ENCODE measurements around the gene ERICH6B.

The ERICH6B gene

DNA sequence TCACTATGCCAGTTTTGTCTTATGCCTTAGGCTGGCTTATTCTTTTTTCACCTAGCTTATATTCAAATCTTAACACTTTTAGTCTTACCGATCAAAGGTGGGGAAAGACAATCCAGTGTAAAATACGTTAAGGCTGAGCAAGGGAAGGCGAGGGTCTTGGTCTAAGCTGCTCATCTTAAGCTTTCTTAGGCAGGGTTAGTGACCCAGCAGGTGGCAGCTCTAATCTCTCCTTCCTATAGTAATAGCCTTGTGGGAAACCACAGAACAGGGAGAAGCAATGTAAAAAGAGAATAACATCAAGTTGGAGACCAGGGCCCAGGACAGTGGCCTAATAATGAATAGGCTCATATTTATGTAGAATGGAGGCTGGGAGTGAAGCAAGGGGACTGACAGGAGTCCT lies 104.9 kb downstream of the ERICH6B start:
- TF ChIP-seq TCF12 (IDR thresholded peaks at IDR 0.05; ENCODE audit: low read depth), result no peak
- TF ChIP-seq YY1 (IDR thresholded peaks at IDR 0.05; ENCODE audit: low read depth), result no peak
- no peak for TF ChIP-seq ZBTB7A (IDR thresholded peaks at IDR 0.05; ENCODE audit: low read depth)

DNA sequence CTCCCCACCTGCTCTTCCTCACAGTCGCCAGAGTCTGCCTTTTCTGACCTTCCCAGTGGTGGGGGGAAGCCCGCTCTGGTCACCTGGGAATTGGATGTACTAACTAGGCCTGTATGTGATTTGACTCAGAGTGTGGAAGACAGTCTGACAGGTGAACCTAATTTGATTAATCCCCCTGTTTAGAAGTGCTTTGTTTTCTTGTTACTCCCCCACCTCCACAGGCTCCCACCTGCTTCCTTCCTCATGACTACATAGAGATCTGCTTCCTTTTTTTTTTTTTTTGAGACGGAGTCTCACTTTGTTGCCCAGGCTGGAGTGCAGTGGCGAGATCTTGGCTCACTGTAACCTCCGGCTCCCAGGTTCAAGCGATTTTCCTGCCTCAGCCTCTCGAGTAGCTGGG lies 106.8 kb downstream of the ERICH6B start:
- TF ChIP-seq EP300 (IDR thresholded peaks at IDR 0.05; ENCODE audit: borderline replicate concordance) (no peak), YY1 (IDR thresholded peaks at IDR 0.05; ENCODE audit: low read depth) (no peak)
- TF ChIP-seq, protein P1, sequence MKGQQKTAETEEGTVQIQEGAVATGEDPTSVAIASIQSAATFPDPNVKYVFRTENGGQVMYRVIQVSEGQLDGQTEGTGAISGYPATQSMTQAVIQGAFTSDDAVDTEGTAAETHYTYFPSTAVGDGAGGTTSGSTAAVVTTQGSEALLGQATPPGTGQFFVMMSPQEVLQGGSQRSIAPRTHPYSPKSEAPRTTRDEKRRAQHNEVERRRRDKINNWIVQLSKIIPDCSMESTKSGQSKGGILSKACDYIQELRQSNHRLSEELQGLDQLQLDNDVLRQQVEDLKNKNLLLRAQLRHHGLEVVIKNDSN (IDR thresholded peaks at IDR 0.05), result no peak

DNA sequence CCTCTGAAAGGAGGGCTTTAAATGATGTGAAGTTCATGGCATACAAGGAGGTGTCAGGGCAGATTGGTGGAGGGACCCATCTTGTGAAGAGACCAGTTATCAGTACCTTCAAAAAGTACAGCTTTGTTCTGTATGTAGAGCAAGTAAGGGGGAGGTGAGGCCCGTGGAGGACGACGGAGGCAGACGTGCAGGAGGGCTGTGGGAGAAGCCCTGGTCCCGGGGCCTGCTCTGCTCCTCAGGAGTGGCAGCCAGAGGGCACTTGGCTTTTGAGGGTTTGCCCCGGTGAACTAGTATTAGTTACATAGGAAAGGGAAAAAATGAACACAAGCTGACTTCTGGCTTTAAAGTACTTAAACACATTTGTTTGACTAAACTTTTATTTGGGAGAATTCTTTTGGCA lies 108.7 kb downstream of the ERICH6B start:
- TF ChIP-seq ZBTB7A (IDR thresholded peaks at IDR 0.05; ENCODE audit: low read depth) (no peak), YY1 (IDR thresholded peaks at IDR 0.05; ENCODE audit: low read depth) (no peak), TCF12 (IDR thresholded peaks at IDR 0.05; ENCODE audit: low read depth) (no peak), EGR1 (IDR thresholded peaks at IDR 0.05) (no peak)
- TF ChIP-seq, protein P2, sequence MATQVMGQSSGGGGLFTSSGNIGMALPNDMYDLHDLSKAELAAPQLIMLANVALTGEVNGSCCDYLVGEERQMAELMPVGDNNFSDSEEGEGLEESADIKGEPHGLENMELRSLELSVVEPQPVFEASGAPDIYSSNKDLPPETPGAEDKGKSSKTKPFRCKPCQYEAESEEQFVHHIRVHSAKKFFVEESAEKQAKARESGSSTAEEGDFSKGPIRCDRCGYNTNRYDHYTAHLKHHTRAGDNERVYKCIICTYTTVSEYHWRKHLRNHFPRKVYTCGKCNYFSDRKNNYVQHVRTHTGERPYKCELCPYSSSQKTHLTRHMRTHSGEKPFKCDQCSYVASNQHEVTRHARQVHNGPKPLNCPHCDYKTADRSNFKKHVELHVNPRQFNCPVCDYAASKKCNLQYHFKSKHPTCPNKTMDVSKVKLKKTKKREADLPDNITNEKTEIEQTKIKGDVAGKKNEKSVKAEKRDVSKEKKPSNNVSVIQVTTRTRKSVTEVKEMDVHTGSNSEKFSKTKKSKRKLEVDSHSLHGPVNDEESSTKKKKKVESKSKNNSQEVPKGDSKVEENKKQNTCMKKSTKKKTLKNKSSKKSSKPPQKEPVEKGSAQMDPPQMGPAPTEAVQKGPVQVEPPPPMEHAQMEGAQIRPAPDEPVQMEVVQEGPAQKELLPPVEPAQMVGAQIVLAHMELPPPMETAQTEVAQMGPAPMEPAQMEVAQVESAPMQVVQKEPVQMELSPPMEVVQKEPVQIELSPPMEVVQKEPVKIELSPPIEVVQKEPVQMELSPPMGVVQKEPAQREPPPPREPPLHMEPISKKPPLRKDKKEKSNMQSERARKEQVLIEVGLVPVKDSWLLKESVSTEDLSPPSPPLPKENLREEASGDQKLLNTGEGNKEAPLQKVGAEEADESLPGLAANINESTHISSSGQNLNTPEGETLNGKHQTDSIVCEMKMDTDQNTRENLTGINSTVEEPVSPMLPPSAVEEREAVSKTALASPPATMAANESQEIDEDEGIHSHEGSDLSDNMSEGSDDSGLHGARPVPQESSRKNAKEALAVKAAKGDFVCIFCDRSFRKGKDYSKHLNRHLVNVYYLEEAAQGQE (IDR thresholded peaks at IDR 0.05; ENCODE audit: low read depth), result no peak
- TF ChIP-seq, protein P3, sequence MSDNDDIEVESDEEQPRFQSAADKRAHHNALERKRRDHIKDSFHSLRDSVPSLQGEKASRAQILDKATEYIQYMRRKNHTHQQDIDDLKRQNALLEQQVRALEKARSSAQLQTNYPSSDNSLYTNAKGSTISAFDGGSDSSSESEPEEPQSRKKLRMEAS (IDR thresholded peaks at IDR 0.05), result no peak

DNA sequence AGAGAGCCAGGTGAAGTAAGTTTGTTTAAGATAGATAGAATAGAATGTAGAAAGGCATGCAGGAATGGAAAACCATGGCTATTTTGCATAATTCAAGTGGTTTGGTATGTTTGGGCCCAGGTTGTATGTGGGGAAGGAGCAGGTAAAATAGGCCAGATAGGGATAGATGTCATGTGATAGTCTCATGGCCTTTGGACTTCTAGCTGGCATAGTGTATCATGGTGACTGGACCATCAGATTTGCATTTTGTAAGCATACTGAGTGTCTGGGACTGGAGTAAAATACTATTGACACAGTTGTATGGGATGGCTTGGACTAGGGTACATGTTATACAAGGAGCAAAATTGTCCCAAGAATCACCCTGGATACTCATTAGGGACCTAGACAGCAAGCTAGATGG lies 111.9 kb downstream of the ERICH6B start:
- TF ChIP-seq CREB1 (IDR thresholded peaks at IDR 0.05; ENCODE audit: low read depth), result no peak
- TF ChIP-seq YY1 (IDR thresholded peaks at IDR 0.05; ENCODE audit: low read depth), result no peak
- no peak for TF ChIP-seq EGR1 (IDR thresholded peaks at IDR 0.05)
- no peak for TF ChIP-seq ZBTB7A (IDR thresholded peaks at IDR 0.05; ENCODE audit: low read depth)
- no peak for TF ChIP-seq TAF1 (IDR thresholded peaks at IDR 0.05; ENCODE audit: low read depth)
- TF ChIP-seq, protein P1 (IDR thresholded peaks at IDR 0.05), result no peak

DNA sequence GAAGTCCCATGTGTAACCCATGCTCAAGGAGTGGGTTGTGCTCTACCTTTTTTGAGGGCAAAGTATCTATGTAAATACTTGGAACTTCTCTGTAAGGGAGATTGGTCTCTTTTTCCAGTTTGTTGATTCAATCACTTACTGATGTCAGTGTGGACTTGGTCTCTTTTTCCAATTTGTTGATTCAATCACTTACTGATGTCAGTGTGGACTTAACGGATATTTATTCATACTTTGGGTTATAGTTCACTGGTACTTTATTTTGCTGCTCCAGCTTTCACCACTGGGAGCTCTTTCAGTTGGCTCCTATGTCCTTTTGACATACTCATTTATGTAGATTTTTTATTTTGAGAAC lies 114.4 kb downstream of the ERICH6B start:
- no peak for TF ChIP-seq TCF12 (IDR thresholded peaks at IDR 0.05; ENCODE audit: low read depth)
- TF ChIP-seq CEBPB (IDR thresholded peaks at IDR 0.05), result no peak
- no peak for TF ChIP-seq FOXM1 (IDR thresholded peaks at IDR 0.05; ENCODE audit: borderline replicate concordance, low read depth)
- no peak for TF ChIP-seq RAD21 (IDR thresholded peaks at IDR 0.05; ENCODE audit: low read depth)
- TF ChIP-seq, protein P1 (IDR thresholded peaks at IDR 0.05), result no peak

DNA sequence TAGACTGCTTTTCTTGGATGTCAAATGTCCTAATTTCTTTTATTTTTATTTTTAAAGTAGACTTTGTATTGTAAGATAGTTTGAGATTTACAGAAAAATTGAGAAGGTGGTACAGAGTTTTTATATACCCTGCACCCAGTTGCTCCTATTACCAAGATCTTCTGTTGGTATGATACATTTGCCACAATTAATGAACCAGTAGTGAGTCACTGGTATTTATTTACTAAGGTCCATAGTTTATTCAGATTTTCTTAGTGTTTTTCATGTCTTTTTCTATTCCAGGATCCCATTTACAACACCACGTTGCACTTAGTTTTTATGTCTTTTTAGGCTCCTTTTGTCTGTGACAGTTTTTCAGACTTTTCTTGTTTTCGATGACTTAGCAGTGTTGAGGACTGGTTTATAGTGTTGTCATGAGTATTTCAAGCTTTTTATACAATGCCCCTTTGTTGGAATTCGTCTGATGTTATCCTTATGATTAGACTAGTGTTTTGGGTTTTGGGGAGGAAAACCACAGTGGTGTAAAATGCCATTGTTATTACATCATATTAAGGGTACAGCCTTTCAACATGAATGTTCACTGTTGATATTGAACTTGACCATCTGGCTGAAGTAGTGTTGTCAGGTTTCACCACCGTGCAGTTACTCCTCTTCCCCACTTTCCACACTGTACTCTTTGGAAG lies 114.9 kb downstream of the ERICH6B start:
- TF ChIP-seq RAD21 (IDR thresholded peaks at IDR 0.05; ENCODE audit: low read depth), result no peak
- no peak for TF ChIP-seq YY1 (IDR thresholded peaks at IDR 0.05; ENCODE audit: low read depth)
- no peak for TF ChIP-seq EP300 (IDR thresholded peaks at IDR 0.05; ENCODE audit: borderline replicate concordance)
- no peak for TF ChIP-seq EGR1 (IDR thresholded peaks at IDR 0.05)
- TF ChIP-seq TAF1 (IDR thresholded peaks at IDR 0.05; ENCODE audit: low read depth), result no peak

DNA sequence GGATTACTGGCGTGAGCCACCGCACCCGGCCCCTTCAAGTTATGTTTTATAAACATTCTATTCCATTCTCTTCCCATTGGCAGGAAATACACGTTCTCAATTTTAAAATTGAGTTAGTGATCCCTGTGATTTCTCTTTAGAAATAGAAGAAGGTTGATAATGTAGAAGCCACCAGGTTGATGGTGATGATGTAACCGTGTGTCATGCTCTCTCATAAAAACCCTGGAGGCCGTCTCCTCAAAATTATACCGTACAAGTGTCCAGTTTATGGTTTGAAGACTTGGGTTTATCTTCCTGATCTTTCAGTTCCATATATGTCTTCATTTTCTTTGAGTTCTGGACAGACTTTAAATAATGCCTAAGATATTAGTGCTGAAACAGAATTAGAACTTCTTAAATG lies 118.6 kb downstream of the ERICH6B start:
- TF ChIP-seq TAF1 (IDR thresholded peaks at IDR 0.05; ENCODE audit: low read depth) (no peak), CEBPB (IDR thresholded peaks at IDR 0.05) (no peak), EP300 (IDR thresholded peaks at IDR 0.05; ENCODE audit: borderline replicate concordance) (no peak), EGR1 (IDR thresholded peaks at IDR 0.05) (no peak), ZBTB7A (IDR thresholded peaks at IDR 0.05; ENCODE audit: low read depth) (no peak), FOXM1 (IDR thresholded peaks at IDR 0.05; ENCODE audit: borderline replicate concordance, low read depth) (no peak), RAD21 (IDR thresholded peaks at IDR 0.05; ENCODE audit: low read depth) (no peak), TCF12 (IDR thresholded peaks at IDR 0.05; ENCODE audit: low read depth) (no peak)
- TF ChIP-seq, protein P2 (IDR thresholded peaks at IDR 0.05; ENCODE audit: low read depth), result no peak
